MV-4-11 (cell line): ENCODE data around the gene C11orf68.
"Not testable (repeated sequence)": the region's sequence is repeated elsewhere in the genome, so short reads cannot be mapped to it uniquely, and the experiment has no call there.

ENCODE experiments used
- DNase-seq: peaks from one replicate; lab custom pipeline; 2025; lab: John Stamatoyannopoulos, UW

Gene C11orf68

DNA sequence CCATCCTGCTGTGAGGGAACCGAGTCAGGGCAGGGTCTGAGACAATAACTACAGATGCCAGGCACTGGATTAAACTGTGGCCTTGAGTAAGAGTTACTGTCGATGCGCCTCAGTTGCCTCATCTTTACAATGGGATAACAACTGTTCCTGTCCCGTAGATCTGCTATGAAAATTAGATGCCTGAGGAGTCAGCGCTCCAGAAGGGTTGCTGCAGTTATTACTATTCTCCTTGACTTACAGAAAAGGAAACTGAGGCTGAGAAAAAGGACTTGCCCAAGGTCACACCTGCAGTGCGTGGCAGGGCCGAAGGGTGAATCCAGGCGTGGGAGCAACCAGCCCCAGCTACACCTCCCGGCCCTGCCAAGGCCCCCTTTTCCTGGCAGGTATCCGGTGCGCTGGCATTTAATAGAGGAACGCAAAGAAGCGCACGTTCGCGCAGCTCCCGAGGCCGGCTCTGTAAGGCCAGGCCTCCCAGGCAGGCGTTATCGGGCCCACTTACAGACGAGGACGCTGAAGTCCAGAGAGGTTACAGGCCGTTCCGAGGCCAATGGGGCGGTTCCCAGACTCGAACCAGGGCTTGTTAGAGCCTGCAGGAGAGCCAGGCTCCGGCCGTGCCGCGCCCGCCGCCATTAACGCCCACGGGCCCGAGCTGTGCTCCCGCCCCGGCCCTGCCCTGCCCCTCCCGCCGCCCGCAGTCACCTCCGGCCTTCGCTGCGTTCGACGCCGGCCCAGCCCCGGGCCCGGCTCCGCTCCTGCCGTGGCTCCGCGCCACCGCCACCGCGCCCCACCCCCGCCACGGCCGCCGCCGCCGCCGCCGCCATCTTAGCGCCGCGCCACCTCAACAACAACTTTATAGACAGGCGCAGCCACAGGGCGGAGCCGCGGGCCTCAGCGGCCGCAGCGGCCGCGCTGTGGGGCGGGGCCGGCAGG, at the start of gene C11orf68:
Gene C11orf68 (minus strand): TSS at position 852 of the 930 bp plus-strand sequence. CDS start 31 bp downstream, at position 821.
- no peak for DNase-seq

- DNase-seq = no peak
Measured at GRCh38 chr11:65967329-65967934, 48.6 kb upstream of the C11orf68 start.

DNA sequence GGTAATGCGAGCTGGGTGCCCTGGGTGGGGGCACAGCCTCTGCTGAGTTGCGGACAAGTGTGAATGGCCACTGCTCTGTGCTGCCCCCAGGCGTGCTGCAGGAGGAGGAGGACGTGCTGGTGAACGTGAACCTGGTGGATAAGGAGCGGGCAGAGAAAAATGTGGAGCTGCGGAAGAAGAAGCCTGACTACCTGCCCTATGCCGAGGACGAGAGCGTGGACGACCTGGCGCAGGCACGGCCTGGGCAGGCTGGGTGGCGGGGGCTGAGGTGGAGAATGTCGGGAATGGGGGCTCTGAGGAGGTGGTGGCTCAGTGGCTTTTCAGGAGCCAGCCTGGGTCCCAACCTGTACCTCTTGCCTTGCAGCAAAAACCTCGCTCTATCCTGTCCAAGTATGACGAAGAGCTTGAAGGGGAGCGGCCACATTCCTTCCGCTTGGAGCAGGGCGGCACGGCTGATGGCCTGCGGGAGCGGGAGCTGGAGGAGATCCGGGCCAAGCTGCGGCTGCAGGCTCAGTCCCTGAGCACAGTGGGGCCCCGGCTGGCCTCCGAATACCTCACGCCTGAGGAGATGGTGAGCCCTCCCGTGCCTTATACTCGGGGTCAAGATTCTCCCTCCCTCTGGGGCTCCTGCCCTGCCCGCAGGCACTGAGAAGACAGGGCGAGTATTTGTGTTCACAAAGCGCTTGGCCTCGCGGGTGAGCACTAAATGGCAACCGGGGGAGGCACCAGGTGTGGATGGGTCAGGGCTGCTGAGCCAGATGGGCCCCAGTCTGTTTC, 47.3 kb upstream of the C11orf68 start:
- no peak for DNase-seq

DNA sequence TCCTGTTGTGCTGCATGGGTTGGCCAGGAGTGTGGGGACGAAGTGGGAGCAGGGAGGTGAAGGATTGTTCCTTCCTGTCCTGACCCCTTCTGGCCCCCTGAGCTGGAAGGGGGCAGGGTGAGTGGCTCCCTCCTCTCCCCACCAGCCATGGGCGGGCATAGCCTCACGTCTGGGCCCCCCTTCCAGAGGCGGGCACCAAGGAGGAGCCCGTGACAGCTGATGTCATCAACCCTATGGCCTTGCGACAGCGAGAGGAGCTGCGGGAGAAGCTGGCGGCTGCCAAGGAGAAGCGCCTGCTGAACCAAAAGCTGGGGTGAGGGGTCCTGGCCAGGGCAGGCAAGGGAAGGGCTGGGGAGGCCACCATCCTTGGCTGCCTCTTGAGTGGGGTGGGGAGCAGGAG, 46.0 kb upstream of the C11orf68 start:
- DNase-seq = no peak

DNA sequence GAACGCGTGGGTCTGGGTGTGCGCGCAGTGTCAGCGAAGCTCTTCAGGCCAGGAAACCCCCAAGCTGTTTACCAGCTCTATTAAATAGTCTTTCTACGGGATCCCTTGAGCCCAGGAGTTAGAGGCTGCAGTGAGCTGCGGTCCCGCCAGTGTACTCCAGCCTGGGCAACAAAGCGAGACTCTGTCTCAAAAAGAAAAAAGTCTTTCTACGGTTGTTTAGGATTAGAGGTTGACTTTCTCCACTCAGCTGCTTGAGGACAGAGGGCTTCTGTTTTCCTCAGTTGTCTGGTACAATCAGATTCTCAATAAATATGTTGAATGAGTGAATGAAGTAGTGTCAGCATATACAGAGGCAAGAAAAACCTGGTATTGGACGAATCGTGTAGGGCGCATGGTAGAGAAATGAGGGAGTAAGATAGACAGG, 43.3 kb upstream of the C11orf68 start:
- no peak for DNase-seq

GRCh38 chr11:65961267-65962140, 42.6 kb upstream of the C11orf68 start, which contains the start of gene SART1:
SART1 (plus strand) TSS chr11:65961734; CDS start chr11:65961781, 47 bp downstream.
- DNase-seq = peak; percentile 98

DNA sequence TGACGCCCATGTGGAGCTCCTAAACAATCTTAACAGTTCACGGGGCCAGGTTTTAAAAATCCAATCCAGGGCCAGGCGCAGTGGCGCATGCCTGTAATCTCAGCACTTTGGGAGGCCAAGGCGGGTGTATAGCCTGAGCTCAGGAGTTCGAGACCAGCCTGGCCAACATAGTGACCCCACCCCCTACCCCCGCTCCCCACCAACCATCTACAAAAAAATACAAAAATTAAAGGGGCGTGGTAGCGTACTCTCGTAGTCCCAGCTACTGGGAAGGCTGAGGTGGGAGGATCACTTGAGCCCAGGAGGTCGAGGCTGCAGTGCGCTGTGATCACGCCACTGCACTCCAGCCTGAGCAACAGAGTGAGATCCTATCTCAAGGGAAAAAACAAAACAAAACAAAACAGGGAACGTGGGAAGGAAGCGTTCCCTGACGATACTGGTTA, 42.0 kb upstream of the C11orf68 start:
- no peak for DNase-seq

GRCh38 chr11:65958774-65959420, 40.0 kb upstream of the C11orf68 start:
- no peak for DNase-seq

- DNase-seq = no peak
Measured at GRCh38 chr11:65958291-65958690, 39.4 kb upstream of the C11orf68 start.

GRCh38 chr11:65954771-65955170, 35.9 kb upstream of the C11orf68 start:
- DNase-seq = no peak

DNA sequence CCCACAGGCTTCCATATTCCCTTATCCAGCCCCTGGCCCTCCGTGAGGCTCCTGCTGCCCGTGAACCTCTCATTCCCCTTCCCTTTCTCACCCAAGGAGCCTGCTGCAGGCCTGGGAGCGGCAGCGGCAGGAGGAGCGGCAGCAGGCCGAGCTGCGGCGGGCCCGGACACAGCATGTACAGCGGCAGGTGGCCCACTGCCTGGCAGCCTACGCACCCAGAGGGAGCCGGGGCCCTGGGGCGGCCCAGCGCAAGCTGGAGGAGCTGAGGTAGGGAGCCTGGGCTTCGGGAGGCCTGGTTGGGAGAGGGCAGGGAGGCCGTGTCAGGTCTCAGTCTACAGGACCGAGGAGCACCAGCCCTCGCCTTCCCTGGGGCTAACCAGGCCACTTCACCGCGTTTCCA, 34.6 kb upstream of the C11orf68 start:
- DNase-seq = no peak

DNA sequence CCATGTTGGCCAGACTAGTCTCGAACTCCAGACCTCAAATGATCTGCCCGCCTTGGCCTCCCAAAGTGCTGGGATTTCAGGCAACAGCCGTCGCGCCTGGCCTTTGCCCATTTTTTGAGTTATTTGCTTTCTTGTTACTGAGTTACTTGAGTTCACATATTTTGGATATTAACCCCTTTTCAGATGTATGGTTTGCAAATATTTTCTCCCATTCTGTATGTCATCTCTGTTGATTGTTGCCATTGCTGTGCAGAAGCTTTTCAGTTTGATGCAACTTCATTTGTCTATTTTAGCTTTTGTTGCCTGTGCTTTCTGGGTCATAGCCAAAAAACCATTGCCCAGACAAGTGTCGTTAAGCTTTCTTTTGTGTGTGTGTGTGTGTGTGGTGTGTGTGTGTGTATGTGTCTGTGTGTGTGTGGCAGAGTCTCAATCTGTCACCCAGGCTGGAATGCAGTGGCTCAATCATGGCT, 33.2 kb upstream of the C11orf68 start:
- DNase-seq = no peak

DNA sequence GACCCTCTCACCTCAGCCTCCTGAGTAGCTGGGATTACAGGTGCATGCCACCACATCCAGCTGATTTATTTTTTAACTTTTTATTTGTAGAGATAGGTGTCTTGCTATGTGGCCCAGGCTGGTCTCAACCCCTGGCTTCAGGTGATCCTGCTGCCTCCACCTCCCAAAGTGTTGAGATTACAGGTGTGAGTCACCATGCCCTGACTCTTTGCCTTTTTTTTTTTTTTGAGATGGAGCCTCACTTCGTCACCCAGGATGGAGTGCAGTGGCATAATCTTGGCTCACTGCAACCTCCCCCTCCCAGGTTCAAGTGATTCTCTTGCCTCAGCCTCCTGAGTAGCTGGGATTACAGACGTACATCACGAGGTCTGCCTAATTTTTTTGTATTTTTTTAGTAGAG, 32.8 kb upstream of the C11orf68 start:
- not testable (repeated sequence) for DNase-seq

- DNase-seq = not testable (repeated sequence)
Measured at GRCh38 chr11:65950711-65951110, 31.8 kb upstream of the C11orf68 start.

DNA sequence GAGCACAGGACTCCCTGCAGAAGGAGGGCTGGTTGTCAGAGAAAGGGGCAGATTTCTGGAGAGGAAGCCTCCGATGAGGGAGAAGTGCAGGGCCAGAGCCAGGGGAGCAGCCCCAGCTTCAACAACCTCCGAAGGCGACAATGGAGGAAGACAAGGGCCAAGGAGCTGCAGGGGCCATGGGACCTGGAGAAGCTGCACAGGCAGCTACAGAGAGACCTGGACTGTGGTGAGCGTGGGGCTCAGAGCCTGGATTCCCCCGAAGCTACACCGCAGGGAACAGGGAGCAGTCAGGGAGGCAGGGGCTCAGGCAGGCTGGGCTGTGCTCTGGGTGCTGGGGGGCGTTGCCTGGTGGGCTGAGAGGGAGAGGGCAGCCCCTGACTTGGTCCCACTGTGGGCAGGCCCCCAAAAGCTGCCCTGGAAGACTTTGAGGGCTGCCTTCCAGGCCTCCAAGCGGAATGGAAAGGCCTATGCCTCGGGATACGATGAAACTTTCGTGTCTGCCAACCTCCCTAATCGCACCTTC, 28.8 kb upstream of the C11orf68 start:
- DNase-seq = no peak

DNA sequence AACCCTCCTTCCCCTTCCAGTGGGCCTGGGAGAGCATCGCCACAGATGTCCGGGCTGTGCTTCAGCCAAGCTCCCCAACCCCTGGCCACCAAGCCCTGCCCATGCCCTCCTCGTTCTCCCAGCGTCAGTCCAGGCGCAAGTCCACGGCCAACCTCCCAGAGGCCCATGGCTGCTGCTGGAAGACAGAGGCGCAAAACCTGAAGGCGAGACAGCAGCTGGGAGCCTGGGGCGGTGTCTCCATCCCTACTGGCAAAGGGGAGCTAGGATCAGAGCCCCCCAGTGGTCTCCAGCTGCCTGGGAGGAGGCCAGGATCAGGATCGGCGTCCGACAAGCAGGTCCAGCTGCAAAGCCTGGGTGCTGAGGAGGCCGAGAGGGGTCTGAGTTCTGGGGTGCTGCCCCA, 28.3 kb upstream of the C11orf68 start:
- DNase-seq = no peak

GRCh38 chr11:65946655-65947054, 27.8 kb upstream of the C11orf68 start:
- no peak for DNase-seq

GRCh38 chr11:65945941-65946558, 27.2 kb upstream of the C11orf68 start:
- DNase-seq = no peak

GRCh38 chr11:65945430-65945911, 26.6 kb upstream of the C11orf68 start, which contains the start of gene TSGA10IP:
TSGA10IP (plus strand) TSS chr11:65945480; CDS start chr11:65945676, 196 bp downstream.
- no peak for DNase-seq

GRCh38 chr11:65944767-65945166, 25.9 kb upstream of the C11orf68 start:
- DNase-seq = no peak
